ENCODE measurements around the gene ZBTB39.

ZBTB39 gene

DNA sequence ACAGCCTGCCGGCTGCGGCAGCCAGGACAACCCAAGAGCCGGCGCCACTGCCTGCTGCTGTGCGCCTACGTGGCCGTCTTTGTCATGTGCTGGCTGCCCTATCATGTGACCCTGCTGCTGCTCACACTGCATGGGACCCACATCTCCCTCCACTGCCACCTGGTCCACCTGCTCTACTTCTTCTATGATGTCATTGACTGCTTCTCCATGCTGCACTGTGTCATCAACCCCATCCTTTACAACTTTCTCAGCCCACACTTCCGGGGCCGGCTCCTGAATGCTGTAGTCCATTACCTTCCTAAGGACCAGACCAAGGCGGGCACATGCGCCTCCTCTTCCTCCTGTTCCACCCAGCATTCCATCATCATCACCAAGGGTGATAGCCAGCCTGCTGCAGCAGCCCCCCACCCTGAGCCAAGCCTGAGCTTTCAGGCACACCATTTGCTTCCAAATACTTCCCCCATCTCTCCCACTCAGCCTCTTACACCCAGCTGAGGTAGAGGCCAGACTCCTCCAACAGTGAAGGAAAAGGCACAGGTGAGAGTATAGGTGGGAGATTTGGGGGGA, 10.3 kb downstream of the ZBTB39 start:
- H3K4me1 ChIP-seq (ENCODE audit: low read length), result peaks cover 36% of the 10 kb centered on the region
- no peak overlapping the region for H3K4me3 ChIP-seq (ENCODE audit: low read length)
- H3K27me3 ChIP-seq (ENCODE audit: low read depth, low read length), result no peaks in the 10 kb centered on the region
- H3K4me2 ChIP-seq (ENCODE audit: low read length), result no peak overlapping the region
- 0 out of 2 replicates have a peak, but pooled peaks cover 8% of the 10 kb centered on the region for H4K20me1 ChIP-seq (ENCODE audit: insufficient read depth, low read length)
- TF ChIP-seq EZH2phosphoT487 (IDR thresholded peaks at IDR 0.05; ENCODE audit: low read depth), result no peak
- TF ChIP-seq CTCF (IDR thresholded peaks at IDR 0.05; ENCODE audit: low read depth, low read length), result no peak
- H3K27ac ChIP-seq (ENCODE audit: low read length), result no peak overlapping the region
- no peaks in the 10 kb centered on the region for H3K9me3 ChIP-seq (ENCODE audit: insufficient read depth, low read length)
- H3K9ac ChIP-seq (ENCODE audit: low read length), result no peak overlapping the region
- no peak overlapping the region for H2AFZ ChIP-seq (ENCODE audit: low read depth, low read length)
- H3K79me2 ChIP-seq (ENCODE audit: low read length), result peaks cover 34% of the 10 kb centered on the region
- peaks cover 19% of the 10 kb centered on the region for H3K36me3 ChIP-seq (replicated peaks; ENCODE audit: low read depth, low read length)

GRCh38 chr12:56995201-56995929, 11.0 kb downstream of the ZBTB39 start:
- no peak overlapping the region for H3K9ac ChIP-seq (ENCODE audit: low read length)
- TF ChIP-seq EZH2phosphoT487 (IDR thresholded peaks at IDR 0.05; ENCODE audit: low read depth) (no peak), CTCF (IDR thresholded peaks at IDR 0.05; ENCODE audit: low read depth, low read length) (no peak)
- H3K27me3 ChIP-seq (ENCODE audit: low read depth, low read length), result no peaks in the 10 kb centered on the region
- 0 out of 2 replicates have a peak, but pooled peaks cover 3% of the 10 kb centered on the region for H4K20me1 ChIP-seq (ENCODE audit: insufficient read depth, low read length)
- H3K4me1 ChIP-seq (ENCODE audit: low read length), result peaks cover 32% of the 10 kb centered on the region
- no peak overlapping the region for H2AFZ ChIP-seq (ENCODE audit: low read depth, low read length)
- no peak overlapping the region for H3K27ac ChIP-seq (ENCODE audit: low read length)
- peaks cover 29% of the 10 kb centered on the region for H3K79me2 ChIP-seq (ENCODE audit: low read length)
- no peaks in the 10 kb centered on the region for H3K9me3 ChIP-seq (ENCODE audit: insufficient read depth, low read length)
- H3K36me3 ChIP-seq (replicated peaks; ENCODE audit: low read depth, low read length), result peaks cover 15% of the 10 kb centered on the region
- no peak overlapping the region for H3K4me3 ChIP-seq (ENCODE audit: low read length)
- H3K4me2 ChIP-seq (ENCODE audit: low read length), result no peak overlapping the region

GRCh38 chr12:56994231-56994746, 12.1 kb downstream of the ZBTB39 start:
- H3K4me3 ChIP-seq (ENCODE audit: low read length), result no peak overlapping the region
- no peaks in the 10 kb centered on the region for H4K20me1 ChIP-seq (ENCODE audit: insufficient read depth, low read length)
- peaks cover 21% of the 10 kb centered on the region for H3K4me1 ChIP-seq (ENCODE audit: low read length)
- no peak overlapping the region for H2AFZ ChIP-seq (ENCODE audit: low read depth, low read length)
- H3K4me2 ChIP-seq (ENCODE audit: low read length), result no peak overlapping the region
- H3K9me3 ChIP-seq (ENCODE audit: insufficient read depth, low read length), result no peaks in the 10 kb centered on the region
- no peak overlapping the region for H3K27ac ChIP-seq (ENCODE audit: low read length)
- TF ChIP-seq CTCF (IDR thresholded peaks at IDR 0.05; ENCODE audit: low read depth, low read length) (no peak), EZH2phosphoT487 (IDR thresholded peaks at IDR 0.05; ENCODE audit: low read depth) (no peak)
- H3K9ac ChIP-seq (ENCODE audit: low read length), result no peak overlapping the region
- peaks cover 2% of the 10 kb centered on the region; the same call in 1 of the 2 replicates for H3K27me3 ChIP-seq (ENCODE audit: low read depth, low read length)
- peaks cover 11% of the 10 kb centered on the region for H3K36me3 ChIP-seq (replicated peaks; ENCODE audit: low read depth, low read length)
- H3K79me2 ChIP-seq (ENCODE audit: low read length), result peaks cover 18% of the 10 kb centered on the region

DNA sequence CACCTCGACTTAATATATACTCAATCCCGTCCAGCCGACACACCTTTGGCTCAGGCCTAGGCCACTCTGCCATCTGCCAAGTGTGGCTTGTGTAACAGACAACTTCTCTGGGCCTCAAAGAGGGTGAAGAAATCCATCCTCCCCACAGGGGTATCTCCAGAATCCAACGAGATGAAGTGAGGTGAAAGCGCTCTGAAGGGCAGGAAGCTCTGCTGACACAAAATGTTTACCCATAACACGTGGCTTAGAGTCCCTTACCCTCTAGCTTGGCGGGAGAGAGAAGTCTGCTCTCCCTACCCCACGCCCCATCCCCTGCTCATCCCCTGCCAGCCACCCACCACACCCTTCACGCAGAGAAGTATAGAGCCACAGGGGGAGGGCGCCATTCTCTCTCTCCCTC, 13.0 kb downstream of the ZBTB39 start:
- Histone ChIP-seq H3K27me3 (ENCODE audit: low read depth, low read length) (peaks cover 12% of the 10 kb centered on the region), H3K9me3 (ENCODE audit: insufficient read depth, low read length) (no peaks in the 10 kb centered on the region), H3K36me3 (replicated peaks; ENCODE audit: low read depth, low read length) (peaks cover 9% of the 10 kb centered on the region), H2AFZ (ENCODE audit: low read depth, low read length) (no peak overlapping the region), H3K27ac (ENCODE audit: low read length) (no peak overlapping the region), H3K4me3 (ENCODE audit: low read length) (no peak overlapping the region), H3K4me1 (ENCODE audit: low read length) (peaks cover 12% of the 10 kb centered on the region), H3K4me2 (ENCODE audit: low read length) (no peak overlapping the region), H3K79me2 (ENCODE audit: low read length) (peaks cover 11% of the 10 kb centered on the region), H3K9ac (ENCODE audit: low read length) (no peak overlapping the region), H4K20me1 (ENCODE audit: insufficient read depth, low read length) (no peaks in the 10 kb centered on the region)
- no peak for TF ChIP-seq CTCF (IDR thresholded peaks at IDR 0.05; ENCODE audit: low read depth, low read length)
- TF ChIP-seq EZH2phosphoT487 (IDR thresholded peaks at IDR 0.05; ENCODE audit: low read depth), result no peak
